ENCODE data around the gene APBB2.

DNA sequence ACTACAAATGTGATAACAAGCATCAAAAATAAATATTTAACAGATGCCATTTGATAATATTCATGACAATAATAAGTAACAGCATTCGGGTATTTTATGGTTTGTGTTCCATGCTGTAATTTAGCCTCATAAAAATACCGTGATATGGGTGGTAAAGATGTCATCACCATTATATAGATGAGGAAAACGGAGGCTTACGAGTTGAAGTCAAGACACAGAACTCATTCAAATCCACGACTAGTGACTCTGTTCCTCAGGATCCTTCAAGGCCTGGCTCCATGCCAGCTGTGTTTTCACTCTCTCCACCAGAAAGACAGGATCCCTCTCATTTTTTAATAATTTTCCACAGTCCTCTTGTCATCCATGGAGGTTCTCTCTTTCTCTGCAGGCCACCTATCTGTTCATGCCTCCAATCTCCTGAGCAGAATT is 94.5 kb downstream of the APBB2 start:
- TF ChIP-seq, protein P1, sequence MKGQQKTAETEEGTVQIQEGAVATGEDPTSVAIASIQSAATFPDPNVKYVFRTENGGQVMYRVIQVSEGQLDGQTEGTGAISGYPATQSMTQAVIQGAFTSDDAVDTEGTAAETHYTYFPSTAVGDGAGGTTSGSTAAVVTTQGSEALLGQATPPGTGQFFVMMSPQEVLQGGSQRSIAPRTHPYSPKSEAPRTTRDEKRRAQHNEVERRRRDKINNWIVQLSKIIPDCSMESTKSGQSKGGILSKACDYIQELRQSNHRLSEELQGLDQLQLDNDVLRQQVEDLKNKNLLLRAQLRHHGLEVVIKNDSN (CRISPR knock-in tag; IDR thresholded peaks at IDR 0.05) = no peak
- TF ChIP-seq, protein P2, sequence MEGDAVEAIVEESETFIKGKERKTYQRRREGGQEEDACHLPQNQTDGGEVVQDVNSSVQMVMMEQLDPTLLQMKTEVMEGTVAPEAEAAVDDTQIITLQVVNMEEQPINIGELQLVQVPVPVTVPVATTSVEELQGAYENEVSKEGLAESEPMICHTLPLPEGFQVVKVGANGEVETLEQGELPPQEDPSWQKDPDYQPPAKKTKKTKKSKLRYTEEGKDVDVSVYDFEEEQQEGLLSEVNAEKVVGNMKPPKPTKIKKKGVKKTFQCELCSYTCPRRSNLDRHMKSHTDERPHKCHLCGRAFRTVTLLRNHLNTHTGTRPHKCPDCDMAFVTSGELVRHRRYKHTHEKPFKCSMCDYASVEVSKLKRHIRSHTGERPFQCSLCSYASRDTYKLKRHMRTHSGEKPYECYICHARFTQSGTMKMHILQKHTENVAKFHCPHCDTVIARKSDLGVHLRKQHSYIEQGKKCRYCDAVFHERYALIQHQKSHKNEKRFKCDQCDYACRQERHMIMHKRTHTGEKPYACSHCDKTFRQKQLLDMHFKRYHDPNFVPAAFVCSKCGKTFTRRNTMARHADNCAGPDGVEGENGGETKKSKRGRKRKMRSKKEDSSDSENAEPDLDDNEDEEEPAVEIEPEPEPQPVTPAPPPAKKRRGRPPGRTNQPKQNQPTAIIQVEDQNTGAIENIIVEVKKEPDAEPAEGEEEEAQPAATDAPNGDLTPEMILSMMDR (IDR thresholded peaks at IDR 0.05) = no peak
- TF ChIP-seq ELF4 (CRISPR knock-in tag; IDR thresholded peaks at IDR 0.05; ENCODE audit: low read depth) = no peak
- no peak for TF ChIP-seq CREM (CRISPR knock-in tag; IDR thresholded peaks at IDR 0.05)
- no peak for TF ChIP-seq USF2 (CRISPR knock-in tag; IDR thresholded peaks at IDR 0.05)
- no peak for TF ChIP-seq ETV6 (CRISPR knock-in tag; IDR thresholded peaks at IDR 0.05)
